GM12892 (cell line): Measurements from ENCODE around the gene SPATA16.

Source experiments
- POLR2A ChIP-seq: IDR thresholded peaks from 2 replicates; pipeline ENCODE4 v1.6.1; 2011; ENCODE audit warnings: low read depth, low read length, control low read depth
- POLR2AphosphoS5 ChIP-seq: IDR thresholded peaks from 2 replicates; pipeline ENCODE4 v1.6.1; 2011; ENCODE audit warnings: low read depth, low read length, control low read depth
- TAF1 ChIP-seq: IDR thresholded peaks from 2 replicates; pipeline ENCODE4 v1.6.1; 2011; ENCODE audit warnings: low read depth, mild to moderate bottlenecking, control low read depth, low read length, borderline replicate concordance

DNA sequence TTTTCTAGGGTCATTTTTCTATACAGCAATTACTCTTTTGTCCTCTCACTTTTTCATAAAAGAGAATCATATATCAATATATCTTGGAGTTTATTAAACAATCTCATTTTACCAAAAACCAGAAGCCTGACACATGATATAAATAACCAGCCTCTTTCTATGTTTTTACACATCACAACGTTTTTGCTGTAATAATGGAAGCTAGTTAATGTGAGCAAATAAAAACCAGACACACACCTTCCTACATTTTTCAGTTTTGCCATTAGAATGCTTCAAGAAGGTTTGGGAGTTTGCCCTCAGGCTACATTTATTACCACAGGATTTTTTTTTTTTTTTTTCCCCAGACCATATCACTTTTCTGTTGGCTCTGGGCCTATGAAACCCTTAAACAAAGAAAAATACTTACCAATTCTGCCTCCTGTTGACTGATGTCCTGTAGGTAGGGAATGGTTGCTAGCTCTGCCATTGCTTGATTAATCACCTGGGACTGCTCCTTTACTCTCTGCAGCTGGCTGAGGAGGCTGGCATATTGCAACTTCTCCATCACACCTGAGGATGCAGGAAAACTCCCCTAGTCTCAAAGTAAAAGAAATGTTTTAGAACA lies 225.0 kb downstream of the SPATA16 start:
- TF ChIP-seq POLR2AphosphoS5: no peak
- no peak for TF ChIP-seq POLR2A
- TF ChIP-seq TAF1: no peak
